Heart left ventricle (tissue), 13 donors: ENCODE results near the gene GUCY2C.

Experiments
- CTCF ChIP-seq, 12 donors: fragments of 200-600 bp; sonication (generic) in 4 of 12; IDR thresholded peaks; one replicate each; pipeline versions ENCODE4 v1.5.0 to v1.8.0; 2018 to 2022; ENCODE audit warnings: antibody characterized with exemption in 12 of 12, mild to moderate bottlenecking in 5 of 12
- POLR2A ChIP-seq, 2 donors: fragments of 450-650 bp; IDR thresholded peaks; one replicate each; pipeline ENCODE4 v1.6.1; 2017; ENCODE audit warnings: antibody characterized with exemption in 2 of 2, mild to moderate bottlenecking in 2 of 2, moderate library complexity in 2 of 2
- donor health status: ischemic (EF 13 %, LVEDD 7.1; RV severe dilation, severe dysfunction).
- donor health status: DM: no; HTN: yes; CAD: no.
- donor health status: DM: no; HTN: no; CAD: no.
- donor health status: ischemic (EF 25% LVEDD 6.9; RV normal size, moderate dysfunction).
- donor health status: ischemic (EF 25% LVEDD 5.7; RV mildly dilated, moderate dysfunction).
- donor health status: ischemic (EF 35%, LVEDD 5.7; RV mildly dilated, moderate dysfunction).
- donor health status: nonischemic (EF 11% LVEDD 7.7; RV severe dilation, severe dysfunction).
- donor health status: DM: yes; HTN: yes; CAD: no.
- donor health status: PGD.
- donor health status: ischemic (EF 29% LVEDD 5.4; RV normal size, mild dysfunction).
- donor health status: nonischemic (EF 23%, LVEDD 6.1; RV moderate dilation, normal function).

GRCh38 chr12:14681625-14682024, 14.8 kb downstream of the GUCY2C start:
- TF ChIP-seq CTCF (IDR thresholded peaks at IDR 0.05) (no peak), POLR2A (IDR thresholded peaks at IDR 0.05) (no peak)
